HepG2 (cell line): ENCODE results near the gene FAAP20. TPM values are rescaled to one million over a fixed set of nuclear protein-coding genes. Genes with fewer than 3 reads are reported as not detected.
A peak's percentile ranks its signal among the peaks of the same experiment; 100 is the strongest.

Source experiments
- AGO1 ChIP-seq: fragments of 200-400 bp; formaldehyde crosslinking; IDR thresholded peaks from 2 replicates; pipeline ENCODE4 v1.6.1; 2017; ENCODE audit warnings: mild to moderate bottlenecking, low read depth, low read length, moderate library complexity; ENCODE audit not compliant: poor library complexity, severe bottlenecking
- BCL3 ChIP-seq: sonication (generic); formaldehyde crosslinking; IDR thresholded peaks from 2 replicates; pipeline ENCODE4 v1.5.1; 2020; ENCODE audit warnings: mild to moderate bottlenecking, missing genetic modification reagents, moderate library complexity
- CENPX ChIP-seq: sonication (generic); formaldehyde crosslinking; IDR thresholded peaks from 2 replicates; pipeline ENCODE4 v1.9.0; 2021; ENCODE audit warnings: mild to moderate bottlenecking, missing genetic modification reagents, moderate library complexity
- CERS6 ChIP-seq: sonication (generic); formaldehyde crosslinking; IDR thresholded peaks from 2 replicates; pipeline ENCODE4 v1.5.0; 2020; ENCODE audit warnings: missing genetic modification reagents
- DBP ChIP-seq: sonication (generic); formaldehyde crosslinking; IDR thresholded peaks from 2 replicates; pipeline ENCODE4 v1.4.0; 2020; ENCODE audit warnings: missing genetic modification reagents; ENCODE audit errors: not compliant biosample characterization
- ETV6 ChIP-seq: sonication (generic); formaldehyde crosslinking; conservative IDR thresholded peaks from 2 replicates; pipeline ENCODE4 v1.4.0; 2020; ENCODE audit warnings: missing genetic modification reagents
- FOXK2 ChIP-seq: fragments of 450-650 bp; IDR thresholded peaks from 2 replicates; pipeline ENCODE4 v1.6.1; 2016
- FUBP1 ChIP-seq: sonication (generic); formaldehyde crosslinking; IDR thresholded peaks from 2 replicates; pipeline ENCODE4 v1.5.1; 2020; ENCODE audit warnings: missing genetic modification reagents, mild to moderate bottlenecking, borderline replicate concordance
- HDAC2 ChIP-seq: sonication (generic); formaldehyde crosslinking; IDR thresholded peaks from 2 replicates; pipeline ENCODE4 v1.4.0; 2020; ENCODE audit warnings: missing genetic modification reagents
- HNF4A ChIP-seq: sonication (generic); formaldehyde crosslinking; IDR thresholded peaks from 2 replicates; pipeline ENCODE4 v1.4.0; 2020; ENCODE audit warnings: missing genetic modification reagents
- NFE2L2 ChIP-seq: fragments of 150-350 bp; IDR thresholded peaks from 2 replicates; pipeline ENCODE4 v1.6.1; 2014; ENCODE audit warnings: low read length
- PAF1 ChIP-seq: IDR thresholded peaks from 2 replicates; pipeline ENCODE4 v1.6.1; 2016; ENCODE audit warnings: missing genetic modification reagents, missing compliant biosample characterization
- RARA ChIP-seq: IDR thresholded peaks from 2 replicates; pipeline ENCODE4 v1.6.1; 2016; ENCODE audit warnings: missing genetic modification reagents, missing compliant biosample characterization
- RBAK ChIP-seq: sonication (generic); formaldehyde crosslinking; IDR thresholded peaks from 2 replicates; pipeline ENCODE4 v1.5.1; 2020; ENCODE audit warnings: mild to moderate bottlenecking, missing genetic modification reagents
- RBM39 ChIP-seq: fragments of 200-400 bp; formaldehyde crosslinking; IDR thresholded peaks from one replicate; pipeline ENCODE4 v1.6.1; 2018; ENCODE audit warnings: antibody characterized with exemption, mild to moderate bottlenecking, low read depth, low read length; ENCODE audit not compliant: poor library complexity, severe bottlenecking
- RFX5 ChIP-seq: IDR thresholded peaks from 2 replicates; pipeline ENCODE4 v1.6.1; 2011; ENCODE audit warnings: low read depth, low read length, improper control_type of control experiment
- RNF219 ChIP-seq: sonication (generic); formaldehyde crosslinking; IDR thresholded peaks from 2 replicates; pipeline ENCODE4 v1.5.0; 2020; ENCODE audit warnings: mild to moderate bottlenecking, missing genetic modification reagents
- TRIM22 ChIP-seq: fragments of 450-650 bp; IDR thresholded peaks from 2 replicates; pipeline ENCODE4 v1.6.1; 2017
- ZBTB1 ChIP-seq: sonication (generic); formaldehyde crosslinking; IDR thresholded peaks from 2 replicates; pipeline ENCODE4 v1.4.0; 2020; ENCODE audit warnings: missing genetic modification reagents, borderline replicate concordance
- ZBTB7A ChIP-seq: sonication (generic); formaldehyde crosslinking; IDR thresholded peaks from 2 replicates; pipeline ENCODE4 v1.8.0; 2022; ENCODE audit warnings: mild to moderate bottlenecking, missing genetic modification reagents
- ZBTB7B ChIP-seq: sonication (generic); formaldehyde crosslinking; IDR thresholded peaks from 2 replicates; pipeline ENCODE4 v1.4.0; 2020; ENCODE audit warnings: missing genetic modification reagents
- ZNF780A ChIP-seq: sonication (generic); formaldehyde crosslinking; IDR thresholded peaks from 2 replicates; pipeline ENCODE4 v1.8.0; 2022; ENCODE audit warnings: mild to moderate bottlenecking, missing genetic modification reagents, moderate library complexity
- ZNF792 ChIP-seq: IDR thresholded peaks from 2 replicates; pipeline ENCODE4 v1.6.1; 2016
- polyA plus RNA-seq, 8 experiments: library from polyadenylated mRNA; depleted of rRNA in 3 of 8; stranded (reverse) in 7 of 8; unstranded in 1 of 8; fragments of >200 nt; fragmentation: Illumina TruSeq in 4 of 8; extraction: Trizol in 4 of 8; gene quantifications; 2 replicates each; pipeline versions ENCODE4 v1.2.1 to v1.2.3, GENCODE V29; 2011 to 2016; ENCODE audit warnings: low read depth in 4 of 8, missing spikeins in 1 of 8, mixed read lengths in 1 of 8; ENCODE audit not compliant: insufficient read depth in 1 of 8
- total RNA-seq, 5 experiments: library from RNA; depleted of rRNA; stranded (reverse); fragments of >200 nt; fragmentation: Illumina TruSeq; extraction: Trizol; gene quantifications; 2 replicates each; pipeline ENCODE4 v1.2.3, GENCODE V29; 2016; ENCODE audit warnings: low read depth in 1 of 5

The FAAP20 gene
- total and polyA plus RNA-seq, 2 of the 13 experiments (the other 11 are each of a cell fraction or from before 2014, with no cell fraction given): 9.6 to 10.8 TPM

GRCh38 chr1:2232255-2232915, 37.8 kb upstream of the FAAP20 start (continued):
- TF ChIP-seq RNF219 (no peak), RARA (CRISPR knock-in tag) (peak; percentile 91), FUBP1 (CRISPR knock-in tag) (no peak), ZNF780A (CRISPR knock-in tag) (no peak), ZBTB1 (CRISPR knock-in tag) (no peak), HDAC2 (peak; percentile 87), CERS6 (no peak), RBM39 (no peak), FOXK2 (no peak), BCL3 (CRISPR knock-in tag) (no peak; the same call in 1 of the 2 replicates), DBP (no peak), PAF1 (CRISPR knock-in tag) (no peak), RFX5 (no peak), AGO1 (no peak), TRIM22 (no peak), ETV6 (CRISPR knock-in tag) (0 out of 2 replicates have a peak, but pooled peaks have one; percentile 58), ZBTB7B (CRISPR knock-in tag) (peak; percentile 96), ZBTB7A (CRISPR knock-in tag) (peak; percentile 66; the same call in 1 of the 2 replicates), ZNF792 (CRISPR knock-in tag) (peak; percentile 38; the same call in 1 of the 2 replicates), NFE2L2 (no peak), RBAK (CRISPR knock-in tag) (no peak), HNF4A (CRISPR knock-in tag) (peak; percentile 88), CENPX (CRISPR knock-in tag) (no peak)
